Measurements from ENCODE around the gene RNF152.
A peak's percentile ranks its signal among the peaks of the same experiment; 100 is the strongest.

Gene RNF152

GRCh38 chr18:61892683-61893308 lies at the start of gene RNF152:
Gene RNF152 (minus strand): TSS chr18:61893007. CDS start chr18:61816463, 76,544 bp downstream.
- no peak for DNase-seq (ENCODE audit: low read depth in 2 of 3, low spot score in 2 of 3)

GRCh38 chr18:61941948-61942471 lies 49.2 kb upstream of the RNF152 start:
- no peak for DNase-seq (ENCODE audit: low read depth in 2 of 3, low spot score in 2 of 3)

- DNase-seq (ENCODE audit: low read depth in 2 of 3, low spot score in 2 of 3): no peak
Observed at GRCh38 chr18:61939046-61939674, 46.4 kb upstream of the RNF152 start.

- no peak for DNase-seq (ENCODE audit: low read depth in 2 of 3, low spot score in 2 of 3)
Observed at GRCh38 chr18:61935362-61935761, 42.6 kb upstream of the RNF152 start.

- no peak for DNase-seq (ENCODE audit: low read depth in 2 of 3, low spot score in 2 of 3)
Observed at GRCh38 chr18:61931654-61932379, 39.0 kb upstream of the RNF152 start.

- no peak for DNase-seq (ENCODE audit: low read depth in 2 of 3, low spot score in 2 of 3)
Observed at GRCh38 chr18:61929881-61930640, 37.3 kb upstream of the RNF152 start.

GRCh38 chr18:61926532-61926931 lies 33.7 kb upstream of the RNF152 start:
- DNase-seq (ENCODE audit: low read depth in 2 of 3, low spot score in 2 of 3): peak in 1 of 3 experiments; percentile 16

GRCh38 chr18:61924550-61924949 lies 31.7 kb upstream of the RNF152 start:
- DNase-seq (ENCODE audit: low read depth in 2 of 3, low spot score in 2 of 3): no peak

GRCh38 chr18:61922435-61922834 lies 29.6 kb upstream of the RNF152 start:
- no peak for DNase-seq (ENCODE audit: low read depth in 2 of 3, low spot score in 2 of 3)

- DNase-seq (ENCODE audit: low read depth in 2 of 3, low spot score in 2 of 3): no peak
Observed at GRCh38 chr18:61921621-61922235, 28.9 kb upstream of the RNF152 start.

- no peak for DNase-seq (ENCODE audit: low read depth in 2 of 3, low spot score in 2 of 3)
Observed at GRCh38 chr18:61917818-61918217, 25.0 kb upstream of the RNF152 start.

GRCh38 chr18:61912476-61912875 lies 19.7 kb upstream of the RNF152 start:
- DNase-seq (ENCODE audit: low read depth in 2 of 3, low spot score in 2 of 3): no peak

- no peak for DNase-seq (ENCODE audit: low read depth in 2 of 3, low spot score in 2 of 3)
Observed at GRCh38 chr18:61910101-61910500, 17.3 kb upstream of the RNF152 start.

GRCh38 chr18:61908661-61909060 lies 15.9 kb upstream of the RNF152 start:
- no peak for DNase-seq (ENCODE audit: low read depth in 2 of 3, low spot score in 2 of 3)

- no peak for DNase-seq (ENCODE audit: low read depth in 2 of 3, low spot score in 2 of 3)
Observed at GRCh38 chr18:61901323-61901986, 8.6 kb upstream of the RNF152 start.

GRCh38 chr18:61900504-61901281 lies 7.9 kb upstream of the RNF152 start:
- no peak for DNase-seq (ENCODE audit: low read depth in 2 of 3, low spot score in 2 of 3)

GRCh38 chr18:61898640-61899101 lies 5.9 kb upstream of the RNF152 start:
- no peak for DNase-seq (ENCODE audit: low read depth in 2 of 3, low spot score in 2 of 3)

- DNase-seq (ENCODE audit: low read depth in 2 of 3, low spot score in 2 of 3): no peak
Observed at GRCh38 chr18:61896757-61897156, 4.0 kb upstream of the RNF152 start.

GRCh38 chr18:61896118-61896517 lies 3.3 kb upstream of the RNF152 start:
- DNase-seq (ENCODE audit: low read depth in 2 of 3, low spot score in 2 of 3): no peak
